Thyroid gland (tissue), 4 donors: ENCODE results near the gene LRRC47. TPM values are rescaled to one million over a fixed set of nuclear protein-coding genes. Genes with fewer than 3 reads are reported as not detected.
A peak's percentile ranks its signal among the peaks of the same experiment; 100 is the strongest.

Experiments
- DNase-seq, 2 donors: peaks; one replicate each; pipeline ENCODE4 v3.0.0-alpha.2; 2019
- H3K27ac ChIP-seq, 3 donors: fragments of 200-600 bp; sonication (generic); 1 replicate in 2 of 3; 2 replicates in 1 of 3; pipeline ENCODE4 v1.5.1; 2016 to 2019; ENCODE audit warnings: mild to moderate bottlenecking in 1 of 3, moderate library complexity in 1 of 3
- H3K27me3 ChIP-seq: fragments of 200-600 bp; sonication (generic); one replicate; pipeline ENCODE4 v1.5.1; 2019
- H3K36me3 ChIP-seq, 2 donors: fragments of 200-600 bp; sonication (generic); one replicate each; pipeline ENCODE4 v1.5.1; 2016 to 2019
- H3K4me1 ChIP-seq, 2 donors: fragments of 200-600 bp; sonication (generic); one replicate each; pipeline ENCODE4 v1.5.1; 2017 to 2019
- H3K4me3 ChIP-seq, 3 donors: fragments of 200-600 bp; sonication (generic); replicated peaks in 1 of 3; 1 replicate in 2 of 3; 2 replicates in 1 of 3; pipeline ENCODE4 v1.5.1; 2016; ENCODE audit warnings: mild to moderate bottlenecking in 1 of 3
- H3K9me3 ChIP-seq: fragments of 200-600 bp; sonication (generic); one replicate; pipeline ENCODE4 v1.5.1; 2017
- POLR2A ChIP-seq, 2 donors: fragments of 450-650 bp; IDR thresholded peaks; one replicate each; pipeline ENCODE4 v1.6.1; 2017; ENCODE audit warnings: antibody characterized with exemption in 2 of 2, mild to moderate bottlenecking in 2 of 2, moderate library complexity in 1 of 2
- whole genome bisulfite sequencing, 2 donors: methylation state at CpG; one replicate each; pipeline ENCODE4 v1.1.5; 2017; 5-methylcytosine and 5-hydroxymethylcytosine counted together
- intact Hi-C: fragments of 100-400 bp; cut with DNase I; formaldehyde crosslinking; loops from one replicate; pipeline ENCODE4 v1.15.1; 2023
- small RNA-seq: library from RNA; depleted of rRNA; stranded (forward); fragments of <200 nt; gene quantifications from one replicate; pipeline ENCODE3, GENCODE V24; 2016
- total RNA-seq, 4 donors: library from RNA; depleted of rRNA; stranded (reverse); fragments of >200 nt; gene quantifications; one replicate each; pipeline ENCODE4 v1.2.3, GENCODE V29; 2016
- TF ChIP-seq, protein P1 (sequence below), 6 experiments: fragments of 200-600 bp in 3 of 6; fragments of 450-650 bp in 3 of 6; sonication (generic) in 3 of 6; IDR thresholded peaks; one replicate each; pipeline ENCODE4 v1.5.1; 2016 to 2019; ENCODE audit warnings: antibody characterized with exemption in 6 of 6, mild to moderate bottlenecking in 2 of 6, inconsistent platforms in 1 of 6, moderate library complexity in 1 of 6

Gene LRRC47
- total RNA-seq, 4 donors from 2014 or later, result 38.7 to 45.2 (median 43.7) TPM

DNA sequence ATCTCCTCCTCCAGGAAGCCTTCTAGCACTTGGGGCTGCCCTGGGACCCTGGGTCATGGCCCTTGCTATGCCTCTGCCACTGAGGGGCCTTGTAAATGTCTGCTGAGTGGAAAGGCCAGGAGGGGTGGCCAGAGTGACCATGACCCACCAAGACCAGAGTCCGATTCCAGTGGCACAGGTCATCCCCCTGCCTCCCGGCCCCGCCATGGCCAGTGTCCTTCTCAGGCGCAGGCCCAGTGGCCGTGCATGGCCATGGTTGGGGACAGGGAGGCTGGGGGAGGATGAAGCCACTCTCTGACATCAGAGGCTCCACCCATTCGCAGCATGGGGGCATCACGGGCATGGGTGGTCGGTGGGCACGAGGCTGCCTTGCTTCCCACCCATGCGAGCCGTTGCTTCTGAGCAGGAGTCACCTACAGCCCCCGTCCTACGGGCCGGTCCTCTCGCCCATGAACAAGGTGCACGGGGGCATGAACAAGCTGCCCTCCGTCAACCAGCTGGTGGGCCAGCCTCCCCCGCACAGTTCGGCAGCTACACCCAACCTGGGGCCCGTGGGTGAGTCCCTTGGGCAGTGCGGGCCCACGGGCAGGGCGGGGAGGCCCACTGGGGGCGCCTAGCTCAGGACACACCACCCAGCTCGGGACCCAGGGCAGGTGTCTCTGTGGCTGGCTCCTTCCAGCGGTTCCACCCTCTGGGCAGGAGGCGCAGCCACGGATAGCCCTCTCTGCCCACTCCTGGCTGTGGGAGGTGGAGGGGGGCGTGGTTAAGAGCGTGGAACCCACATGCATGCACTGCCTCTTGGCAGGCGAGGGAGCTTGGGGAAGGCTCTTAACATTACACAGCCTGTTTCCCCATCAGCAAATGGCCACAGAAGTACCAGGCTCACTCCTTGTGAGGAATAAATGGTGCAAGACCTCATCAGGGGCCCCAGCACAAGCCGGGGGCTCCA lies 66.4 kb downstream of the LRRC47 start:
- Histone ChIP-seq H3K9me3 (no peaks in the 10 kb centered on the region), H3K4me3 (no peak overlapping the region), H3K36me3 (no peaks in the 10 kb centered on the region), H3K27me3 (no peaks in the 10 kb centered on the region), H3K27ac (no peak overlapping the region), H3K4me1 (peaks cover 0 to 15% of the 10 kb centered on the region in 2 donors)
- 47 to 75% methylated on average over 9 to 13 of the region's 32 CpGs for WGBS, 2 donors
- TF ChIP-seq, protein P1, sequence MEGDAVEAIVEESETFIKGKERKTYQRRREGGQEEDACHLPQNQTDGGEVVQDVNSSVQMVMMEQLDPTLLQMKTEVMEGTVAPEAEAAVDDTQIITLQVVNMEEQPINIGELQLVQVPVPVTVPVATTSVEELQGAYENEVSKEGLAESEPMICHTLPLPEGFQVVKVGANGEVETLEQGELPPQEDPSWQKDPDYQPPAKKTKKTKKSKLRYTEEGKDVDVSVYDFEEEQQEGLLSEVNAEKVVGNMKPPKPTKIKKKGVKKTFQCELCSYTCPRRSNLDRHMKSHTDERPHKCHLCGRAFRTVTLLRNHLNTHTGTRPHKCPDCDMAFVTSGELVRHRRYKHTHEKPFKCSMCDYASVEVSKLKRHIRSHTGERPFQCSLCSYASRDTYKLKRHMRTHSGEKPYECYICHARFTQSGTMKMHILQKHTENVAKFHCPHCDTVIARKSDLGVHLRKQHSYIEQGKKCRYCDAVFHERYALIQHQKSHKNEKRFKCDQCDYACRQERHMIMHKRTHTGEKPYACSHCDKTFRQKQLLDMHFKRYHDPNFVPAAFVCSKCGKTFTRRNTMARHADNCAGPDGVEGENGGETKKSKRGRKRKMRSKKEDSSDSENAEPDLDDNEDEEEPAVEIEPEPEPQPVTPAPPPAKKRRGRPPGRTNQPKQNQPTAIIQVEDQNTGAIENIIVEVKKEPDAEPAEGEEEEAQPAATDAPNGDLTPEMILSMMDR (IDR thresholded peaks at IDR 0.05), result no peak
- no peak for TF ChIP-seq POLR2A (IDR thresholded peaks at IDR 0.05)
- DNase-seq, result peak; percentile 89 to 94
- intact Hi-C loops, result loop anchor here (5.0 to 10.0 kb wide), 2 partner anchors 67 to 275 kb away; partner anchors contain the start of genes ARHGEF16 and LRRC47

Small RNA genes lying within 50 kb of the gene (small RNA-seq; reads per million reads assigned to genes)
- gene RF02197 (not detected), gene RN7SL574P (not detected)

Other genes with a start within 250 kb of the LRRC47 start
- 10 to 100 TPM in 3 of 4 donors, 1 to 10 TPM in 1; 9.4 to 25.8 (median 21.8) TPM for gene MEGF6, start 185.0 kb downstream of the LRRC47 start, total RNA-seq
- gene TPRG1L, start 171.5 kb downstream of the LRRC47 start, total RNA-seq, result 10 to 100 TPM; 33.9 to 45.1 (median 40.0) TPM
- gene WRAP73, start 146.4 kb downstream of the LRRC47 start, total RNA-seq, result 10 to 100 TPM; 18.5 to 44.0 (median 21.0) TPM
- gene TP73, start 144.0 kb downstream of the LRRC47 start, total RNA-seq, result under 1 TPM in 2 of 4 donors, not detected in 2; 0.33 to 0.49 TPM
- under 1 TPM in 1 of 4 donors, not detected in 3; 0.13 TPM for gene CCDC27, start 44.0 kb downstream of the LRRC47 start, total RNA-seq
- gene SMIM1, start 23.7 kb downstream of the LRRC47 start, total RNA-seq, result 10 to 100 TPM in 1 of 4 donors, 1 to 10 TPM in 3; 8.6 to 20.2 (median 9.7) TPM
- gene CEP104, start 60.7 kb upstream of the LRRC47 start, total RNA-seq, result 10 to 100 TPM; 26.0 to 41.6 (median 30.8) TPM
- 1 to 10 TPM; 5.1 to 8.6 (median 6.8) TPM for gene DFFB, start 61.0 kb upstream of the LRRC47 start, total RNA-seq
- 10 to 100 TPM; 27.3 to 36.6 (median 32.7) TPM for gene C1orf174, start 103.8 kb upstream of the LRRC47 start, total RNA-seq